Raji (cell line): ENCODE results near the gene ACHE.

Experiments
- POLR2A ChIP-seq: IDR thresholded peaks from 2 replicates; pipeline ENCODE4 v1.6.1; 2011; ENCODE audit warnings: low read depth, low read length, control low read depth; ENCODE audit not compliant: insufficient read depth

ACHE gene

DNA sequence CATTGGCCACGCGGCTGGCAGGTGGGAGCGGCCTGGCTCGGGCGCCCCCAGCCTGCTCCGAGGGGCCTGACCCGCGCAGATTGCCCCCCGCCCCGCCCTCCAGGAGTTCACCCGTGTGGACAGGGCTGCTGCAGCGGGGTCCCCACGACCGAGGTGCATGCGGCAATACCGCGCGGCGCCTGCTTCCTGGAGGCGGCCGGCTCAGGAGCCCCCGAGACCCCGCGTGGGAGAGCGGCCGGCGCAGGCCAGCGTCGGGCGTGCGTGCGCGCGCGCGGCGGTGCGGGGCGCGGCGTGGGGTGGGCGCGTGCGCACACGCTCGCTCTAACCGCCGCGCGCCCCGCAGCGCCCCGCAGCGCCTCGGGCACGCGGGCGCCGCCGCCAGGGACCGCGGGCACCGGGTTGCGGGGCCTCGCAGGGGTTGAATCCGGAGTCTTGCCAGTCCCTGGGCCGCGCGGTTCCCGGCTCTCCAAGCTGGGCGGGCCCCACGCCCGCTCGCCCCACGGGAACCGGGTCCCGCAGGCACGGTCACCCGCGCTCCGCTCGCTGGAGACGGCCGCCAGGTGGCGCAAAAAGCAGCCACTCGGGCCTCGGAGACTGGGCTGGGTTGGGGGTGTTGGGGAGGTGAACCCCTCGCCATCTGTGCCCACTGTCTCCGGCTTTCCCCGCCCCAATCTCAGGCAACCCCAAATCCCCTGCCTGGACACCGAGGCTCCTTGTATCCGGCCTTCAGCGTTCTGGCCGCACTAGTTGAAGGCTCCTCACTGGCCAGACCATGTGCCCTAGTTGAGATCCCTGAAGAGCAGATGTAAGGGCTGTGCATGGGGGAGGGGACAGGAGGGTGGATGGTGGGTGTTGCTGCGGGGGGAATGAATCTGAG lies 1.3 kb upstream of the ACHE start:
- TF ChIP-seq POLR2A: no peak

DNA sequence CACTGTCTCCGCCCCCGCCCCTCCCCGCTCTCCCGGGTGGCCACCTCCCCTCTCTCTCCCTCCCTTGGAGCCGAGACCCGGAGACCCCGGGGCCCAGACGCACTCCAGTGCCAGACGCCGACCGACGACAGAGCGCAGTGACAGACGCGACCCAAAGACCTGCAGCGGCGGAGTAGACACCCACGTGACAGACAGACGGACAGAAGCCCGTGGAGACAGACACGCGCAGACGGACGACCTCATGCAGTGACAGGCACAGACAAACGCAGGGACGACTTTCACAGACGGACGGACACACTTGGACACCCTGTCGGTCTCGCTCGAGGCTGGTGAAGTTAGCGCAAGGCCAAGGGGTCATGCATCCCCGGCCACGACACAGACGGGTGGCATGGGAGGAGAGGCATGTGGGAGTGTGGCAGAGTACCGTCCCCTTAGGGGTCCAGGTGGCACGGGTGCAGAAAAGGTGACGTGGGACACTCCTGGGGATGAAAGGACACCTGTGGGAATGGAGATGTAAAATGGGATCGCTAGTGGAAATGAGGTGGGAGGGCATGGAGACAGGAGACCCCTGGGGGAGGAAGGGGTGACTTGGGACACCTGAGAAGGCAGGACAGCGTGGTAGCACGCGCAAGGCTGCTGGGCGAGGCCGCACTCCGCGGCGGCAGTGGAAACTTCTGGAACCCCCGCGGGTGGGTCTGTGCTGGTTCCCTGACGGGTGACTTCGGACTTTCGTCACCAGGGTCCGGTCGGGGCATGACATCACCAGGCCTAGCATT lies 456 bp upstream of the ACHE start:
- no peak for TF ChIP-seq POLR2A

DNA sequence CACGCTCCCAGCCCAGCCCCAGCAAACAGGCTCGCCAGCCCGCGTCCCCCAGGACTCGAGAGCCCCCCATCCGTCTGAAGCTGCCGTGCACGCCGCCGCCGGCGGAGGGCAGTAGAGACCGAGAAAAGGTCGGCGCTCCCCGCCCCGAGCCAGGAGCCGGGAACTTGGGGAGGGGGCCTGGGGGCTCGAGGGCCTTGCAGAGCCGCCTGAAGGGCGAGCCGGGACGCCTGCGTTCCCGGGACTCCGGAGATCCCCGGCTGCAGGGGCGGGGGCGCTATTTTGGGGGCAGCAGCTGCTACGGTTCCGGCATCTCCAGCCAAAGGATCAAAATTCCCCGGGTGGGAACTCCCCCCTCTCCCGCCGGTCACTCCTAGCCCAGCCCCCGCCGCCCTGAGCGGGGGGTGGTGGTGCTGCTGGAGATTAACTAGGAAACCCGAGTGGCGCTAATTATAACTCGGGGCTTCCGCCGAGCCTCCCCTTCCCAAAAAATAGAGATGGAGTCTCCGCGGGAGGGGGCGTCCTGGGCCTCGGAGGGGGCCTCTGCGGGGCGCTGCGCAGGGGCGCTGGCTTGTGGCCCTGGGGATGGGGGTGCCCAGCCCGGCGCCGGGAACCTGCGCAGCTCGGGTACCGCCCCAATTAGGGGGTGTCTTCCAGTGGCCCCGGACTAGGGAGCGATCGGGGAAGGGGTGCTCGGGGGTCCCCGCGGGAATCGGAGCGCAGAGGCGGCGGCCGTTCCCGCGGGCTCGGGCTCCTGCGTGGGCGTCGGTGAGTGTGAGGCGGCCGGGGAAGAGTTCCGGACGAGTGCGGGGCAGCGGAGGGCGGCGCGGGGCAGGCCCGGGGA lies 608 bp downstream of the ACHE start:
- TF ChIP-seq POLR2A: no peak

DNA sequence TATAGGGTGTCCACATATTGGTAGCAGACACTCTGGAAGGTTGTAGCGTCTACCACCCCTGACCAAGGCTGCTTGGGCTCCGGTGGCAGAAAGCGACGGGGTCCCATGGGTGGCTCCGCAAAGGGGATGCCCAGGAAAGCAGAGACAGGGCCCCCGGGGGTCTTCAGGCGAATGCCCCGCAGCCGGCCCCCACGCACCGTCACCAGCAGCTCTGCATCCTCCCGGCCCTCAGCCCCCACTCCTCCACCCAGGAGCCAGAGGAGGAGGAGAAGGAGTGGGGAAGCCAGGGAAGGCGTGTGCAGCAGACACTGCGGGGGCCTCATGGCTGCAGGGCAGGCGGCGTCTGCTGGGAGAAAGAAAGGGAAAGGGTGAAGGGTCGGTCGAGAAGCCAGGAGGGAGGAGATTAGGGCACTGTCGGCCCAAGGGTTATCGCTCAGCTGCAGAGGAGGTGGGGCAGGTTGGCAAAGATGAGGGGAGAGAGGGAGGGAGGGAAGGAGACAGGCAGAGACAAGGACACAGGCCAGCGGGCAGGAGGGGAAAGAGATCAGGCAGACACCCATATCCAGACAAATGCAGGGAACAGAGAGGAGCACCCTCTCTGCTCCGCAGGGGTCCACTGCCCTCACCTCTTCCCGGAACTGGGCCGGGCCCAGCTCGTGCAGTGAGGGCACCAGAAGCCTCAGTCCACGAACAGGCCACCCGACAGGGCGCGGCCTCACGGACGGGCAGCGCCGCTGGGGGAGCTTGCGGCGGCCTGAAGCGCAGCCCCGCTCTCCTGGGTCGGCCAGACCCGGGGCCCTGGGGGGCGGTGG lies 1.6 kb downstream of the ACHE start:
- TF ChIP-seq POLR2A: no peak

DNA sequence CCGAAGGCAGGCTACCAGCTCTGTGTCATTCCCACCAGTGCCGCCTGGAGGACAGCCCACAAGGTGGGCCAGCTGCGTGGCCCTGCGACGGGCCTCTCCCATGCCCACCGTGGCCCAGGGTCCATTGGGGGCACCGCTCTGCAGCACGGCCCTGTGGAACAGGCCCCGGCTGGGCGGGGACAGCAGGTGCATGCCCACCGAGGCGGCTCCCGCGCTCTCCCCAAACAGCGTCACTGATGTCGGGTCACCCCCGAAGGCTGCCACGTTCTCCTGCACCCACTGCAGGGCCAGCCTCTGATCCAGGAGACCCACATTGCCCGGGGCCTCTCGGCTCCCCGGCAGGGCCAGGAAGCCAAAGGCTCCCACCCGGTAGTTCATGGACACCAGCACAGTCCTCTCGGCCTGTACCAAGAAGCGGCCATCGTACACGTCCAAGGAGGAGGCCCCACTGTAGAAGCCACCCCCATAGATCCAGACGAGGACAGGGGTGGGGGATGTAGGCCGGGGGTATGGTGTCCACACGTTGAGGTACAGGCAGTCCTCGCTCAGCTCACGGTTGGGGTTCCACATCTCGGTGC lies 2.3 kb downstream of the ACHE start:
- TF ChIP-seq POLR2A: no peak

DNA sequence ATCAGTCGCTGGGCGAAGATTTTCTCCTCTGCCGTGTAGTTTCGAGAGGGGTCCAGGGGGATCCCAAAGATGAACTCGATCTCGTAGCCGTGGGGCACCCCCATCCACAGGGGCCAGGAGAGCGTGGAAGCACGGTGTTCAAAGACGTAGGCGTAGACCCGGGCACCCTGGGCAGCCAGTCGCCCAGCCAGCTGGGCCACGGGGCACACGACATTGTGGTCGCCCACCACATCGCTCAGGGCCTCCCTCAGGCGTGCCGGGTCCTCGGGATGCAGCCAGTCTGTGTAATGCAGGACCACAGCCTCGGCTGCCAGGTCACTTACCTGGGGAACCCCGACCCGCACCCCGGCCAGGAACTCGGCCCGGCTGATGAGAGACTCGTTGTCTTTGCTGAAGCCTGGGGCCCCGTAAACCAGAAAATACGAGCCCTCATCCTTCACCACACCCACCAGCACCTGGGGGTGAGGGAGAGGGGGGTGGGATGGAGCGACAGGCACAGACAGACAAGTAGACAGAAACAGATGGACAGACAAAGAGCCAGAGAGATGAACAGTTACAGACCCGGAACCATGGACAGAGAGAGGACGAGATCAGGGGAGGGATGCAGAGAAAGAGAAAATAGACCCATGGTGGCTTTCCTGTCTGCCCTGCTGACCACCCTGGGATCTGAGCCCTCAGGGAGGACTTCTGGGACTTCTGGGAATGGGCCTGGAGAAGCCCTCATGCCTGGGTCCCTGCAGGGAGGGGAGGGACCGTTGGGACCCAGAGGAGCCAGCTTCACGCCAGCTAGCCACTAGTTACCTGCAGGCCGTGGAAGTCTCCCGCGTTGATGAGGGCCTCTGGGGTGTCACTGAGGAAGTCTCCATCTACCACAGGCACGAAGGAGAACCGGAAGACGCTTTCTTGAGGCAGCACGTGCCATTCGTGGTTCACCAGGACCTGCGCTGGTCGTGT lies 3.0 kb downstream of the ACHE start:
- TF ChIP-seq POLR2A: no peak

DNA sequence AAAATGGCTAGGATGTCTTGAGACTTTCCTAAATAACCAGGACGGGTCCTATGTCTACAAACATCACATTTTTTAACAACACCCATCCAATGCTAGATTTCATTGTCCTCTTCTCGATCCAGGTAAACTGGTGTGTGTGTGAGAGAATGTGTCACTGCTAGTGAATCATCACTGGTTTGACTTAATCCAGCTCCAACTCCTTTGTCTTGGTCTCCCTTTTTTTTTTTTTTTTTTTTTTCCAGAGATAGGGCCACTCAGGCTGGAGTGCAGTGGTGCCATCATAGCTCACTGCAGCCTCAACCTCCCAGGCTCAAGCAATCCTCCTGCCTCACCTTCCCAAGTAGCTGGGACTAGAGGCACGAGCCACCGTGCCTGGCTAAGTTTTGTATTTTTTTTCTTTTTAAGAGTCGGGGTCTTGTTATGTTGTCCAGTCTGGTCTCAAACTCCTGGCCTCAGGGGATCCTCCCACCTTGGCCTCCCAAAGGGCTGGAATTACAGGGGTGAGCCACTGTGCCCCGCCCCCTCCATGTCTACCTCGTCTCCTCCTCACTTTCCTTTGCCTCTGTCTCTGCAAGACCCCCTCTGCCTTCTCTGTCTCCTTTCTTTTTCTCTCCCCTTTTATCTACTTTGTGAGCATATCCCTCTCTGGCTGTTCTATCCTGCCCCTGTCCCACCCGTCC lies 4.0 kb downstream of the ACHE start:
- TF ChIP-seq POLR2A: no peak

DNA sequence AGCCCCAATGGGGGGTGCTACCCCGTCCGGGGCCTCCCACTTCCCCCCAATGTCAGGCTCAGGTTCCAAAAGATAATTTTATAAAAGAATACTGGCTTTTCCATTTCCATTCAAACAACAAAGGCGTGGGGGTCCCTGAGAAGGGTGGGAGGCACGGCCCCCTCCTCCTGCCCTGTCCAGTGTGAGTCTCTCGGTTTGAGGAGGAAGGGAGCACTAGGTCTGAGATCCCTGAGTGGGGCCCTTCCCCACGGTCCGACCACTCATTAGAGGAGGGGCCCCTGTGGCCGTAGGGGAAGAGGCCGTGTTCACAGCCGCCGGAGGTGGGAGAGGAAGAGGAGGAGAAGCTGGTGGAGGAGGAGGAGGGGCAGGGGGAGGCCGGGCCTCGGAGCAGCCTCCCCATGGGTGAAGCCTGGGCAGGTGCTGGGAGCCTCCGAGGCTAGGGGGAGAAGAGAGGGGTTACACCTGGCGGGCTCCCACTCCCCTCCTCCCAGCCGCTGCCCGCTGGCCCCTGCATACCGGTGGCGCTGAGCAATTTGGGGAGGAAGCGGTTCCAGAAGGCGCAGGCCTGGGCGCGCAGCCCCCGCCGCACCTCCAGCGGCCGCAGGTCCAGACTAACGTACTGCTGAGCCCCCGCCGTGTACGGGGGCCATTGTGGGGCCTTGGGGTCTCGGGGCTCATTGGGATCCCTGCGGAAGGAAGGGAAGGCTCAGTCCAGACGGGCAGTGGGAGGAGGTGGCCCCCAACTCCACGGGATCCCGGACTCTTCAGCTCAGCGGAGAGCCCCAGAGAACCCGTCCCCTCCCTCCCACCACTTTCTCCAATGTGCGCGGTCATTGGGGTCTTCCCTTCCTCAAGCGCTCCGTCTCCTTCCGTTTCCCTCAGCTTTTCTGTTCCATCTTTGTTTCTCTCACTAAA lies 4.8 kb downstream of the ACHE start:
- TF ChIP-seq POLR2A: no peak

DNA sequence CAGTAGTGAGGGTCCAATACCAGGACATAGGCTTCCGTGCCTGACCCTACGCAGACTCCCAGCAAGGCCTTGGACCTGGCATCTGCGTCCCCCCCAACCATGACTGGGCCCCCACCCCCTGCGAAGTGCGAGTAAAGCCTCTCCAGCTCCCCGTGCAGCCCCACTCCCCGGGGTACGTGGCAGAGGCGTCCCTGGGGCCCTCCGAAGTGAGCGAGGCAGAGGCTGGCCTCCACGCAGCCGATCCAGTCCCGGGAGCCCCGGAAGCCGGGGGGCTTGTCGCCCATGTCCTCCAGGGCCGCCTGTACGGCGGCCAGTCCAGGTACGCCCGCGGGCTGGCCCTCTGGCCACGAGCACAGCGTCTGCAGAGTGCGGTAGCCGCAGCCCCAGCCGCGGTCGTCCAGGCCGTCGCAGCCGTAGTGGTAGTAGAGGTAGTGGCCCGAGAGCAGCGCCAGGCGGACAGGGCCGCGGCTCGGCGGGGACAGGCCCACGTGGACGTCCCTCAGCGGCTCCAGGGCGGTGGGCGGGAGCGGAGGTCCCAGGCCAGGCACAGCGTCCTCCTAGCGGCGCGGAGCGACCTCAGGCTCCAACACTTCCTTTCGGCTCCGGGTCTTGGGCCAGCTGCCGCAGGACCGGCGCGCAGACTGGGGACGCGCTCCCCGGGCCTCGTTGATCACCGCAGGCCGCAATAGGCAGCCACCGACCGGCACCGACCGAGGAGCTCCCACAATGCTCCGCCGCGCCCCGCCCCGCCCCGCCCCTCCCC lies 6.5 kb downstream of the ACHE start, which contains the start of gene UFSP1:
TSS of gene UFSP1 (minus strand) at position 728 of the 763 bp plus-strand sequence. CDS start at position 284, 444 bp downstream.
- peak; percentile 79 for TF ChIP-seq POLR2A

DNA sequence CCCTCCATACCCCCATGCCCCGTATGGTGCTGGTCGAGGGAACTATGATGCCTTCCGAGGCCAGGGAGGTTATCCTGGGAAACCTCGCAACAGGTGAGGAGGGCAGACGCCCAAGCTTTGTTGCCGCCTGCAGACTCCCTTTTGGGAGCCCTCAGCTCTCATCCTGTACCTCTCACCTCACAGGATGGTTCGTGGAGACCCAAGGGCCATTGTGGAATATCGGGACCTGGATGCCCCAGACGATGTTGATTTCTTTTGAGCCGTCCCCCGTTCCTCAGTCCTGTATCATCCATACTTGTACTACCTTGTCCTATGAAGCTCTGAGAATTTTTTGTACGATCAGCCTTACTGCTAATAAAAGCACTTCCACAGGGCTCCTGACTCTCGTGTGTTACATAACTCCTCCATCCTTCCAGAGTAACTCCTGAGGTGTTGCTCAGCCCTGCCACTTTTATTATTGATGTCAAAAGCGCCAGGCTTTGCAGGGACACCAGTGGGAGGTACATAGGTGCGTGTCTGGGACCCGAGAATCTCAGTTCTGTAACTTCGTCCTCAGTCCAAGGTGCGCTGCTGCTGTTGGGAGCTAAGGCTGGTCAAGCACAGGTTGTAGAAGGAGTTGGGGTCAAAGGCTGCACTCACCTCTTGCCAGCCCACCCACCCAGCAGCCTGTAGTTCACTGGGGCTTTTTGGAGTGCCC lies 7.2 kb downstream of the ACHE start:
- no peak for TF ChIP-seq POLR2A
